Femur (tissue), 1 donor: ENCODE data around the gene ZNF621.

ENCODE experiments used
- DNase-seq: peaks from one replicate; pipeline ENCODE4 v3.0.0-alpha.2; 2017

ZNF621 gene

GRCh38 chr3:40524568-40525285, at the start of gene ZNF621:
TSS of gene ZNF621 (plus strand) at chr3:40524960. CDS start at chr3:40525841, 881 bp downstream.
- DNase-seq, result peak; percentile 93

GRCh38 chr3:40476478-40477470, 48.0 kb upstream of the ZNF621 start, which contains the start of gene ZNF619:
TSS of gene ZNF619 (plus strand) at chr3:40477122. CDS start at chr3:40477980, 858 bp downstream.
- DNase-seq, result peak; percentile 81

GRCh38 chr3:40477666-40478065, 47.1 kb upstream of the ZNF621 start:
- DNase-seq, result no peak

- DNase-seq, result no peak
Measured at GRCh38 chr3:40487172-40487571, 37.6 kb upstream of the ZNF621 start.

GRCh38 chr3:40490916-40491315, 33.8 kb upstream of the ZNF621 start:
- DNase-seq, result no peak

- no peak for DNase-seq
Measured at GRCh38 chr3:40494698-40495097, 30.1 kb upstream of the ZNF621 start.

DNA sequence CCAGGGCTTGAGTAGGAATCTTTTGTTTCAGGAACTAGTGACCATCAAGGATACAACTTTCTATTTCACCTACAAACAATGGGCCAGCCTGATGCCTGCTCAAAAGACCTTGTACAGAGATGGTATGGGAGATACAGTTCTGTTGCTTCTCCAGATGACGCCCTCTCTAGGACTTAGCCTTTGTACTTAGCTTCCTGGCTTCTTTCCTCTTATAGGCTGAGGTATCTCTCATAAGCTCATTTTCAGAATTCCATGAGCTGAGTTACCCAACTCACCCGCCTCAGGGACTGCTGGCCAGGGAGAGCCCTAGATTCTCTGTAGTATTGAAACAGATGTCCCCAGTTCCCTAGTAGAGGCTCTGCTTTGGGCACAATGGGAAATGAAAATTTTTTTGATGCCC, 27.5 kb upstream of the ZNF621 start:
- no peak for DNase-seq

GRCh38 chr3:40499952-40500351, 24.8 kb upstream of the ZNF621 start:
- no peak for DNase-seq

DNA sequence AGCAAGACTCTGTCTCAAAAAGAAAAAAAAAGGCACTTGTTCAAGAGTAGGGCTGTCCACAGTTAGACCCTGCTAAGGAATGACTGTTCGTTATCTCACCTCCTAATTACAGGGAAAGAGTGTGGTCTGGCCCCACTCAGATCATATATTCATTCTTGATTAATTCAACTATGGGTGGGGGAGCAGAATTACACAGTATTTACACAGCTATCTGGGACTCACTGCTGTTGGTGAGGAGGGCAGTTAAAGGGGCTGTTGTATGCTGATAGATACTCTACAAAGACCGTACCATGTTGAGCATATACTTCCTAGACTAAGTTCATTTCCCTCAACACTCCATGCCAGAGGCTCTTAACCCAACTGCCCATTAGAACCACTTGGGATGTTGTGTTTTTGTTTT, 22.7 kb upstream of the ZNF621 start:
- no peak for DNase-seq

GRCh38 chr3:40504636-40505430, 19.9 kb upstream of the ZNF621 start:
- no peak for DNase-seq

GRCh38 chr3:40505599-40506462, 18.9 kb upstream of the ZNF621 start, which contains the start of gene ZNF620:
TSS of gene ZNF620 (plus strand) at chr3:40506039. CDS start at chr3:40506353, 314 bp downstream.
- peak; percentile 82 for DNase-seq

DNA sequence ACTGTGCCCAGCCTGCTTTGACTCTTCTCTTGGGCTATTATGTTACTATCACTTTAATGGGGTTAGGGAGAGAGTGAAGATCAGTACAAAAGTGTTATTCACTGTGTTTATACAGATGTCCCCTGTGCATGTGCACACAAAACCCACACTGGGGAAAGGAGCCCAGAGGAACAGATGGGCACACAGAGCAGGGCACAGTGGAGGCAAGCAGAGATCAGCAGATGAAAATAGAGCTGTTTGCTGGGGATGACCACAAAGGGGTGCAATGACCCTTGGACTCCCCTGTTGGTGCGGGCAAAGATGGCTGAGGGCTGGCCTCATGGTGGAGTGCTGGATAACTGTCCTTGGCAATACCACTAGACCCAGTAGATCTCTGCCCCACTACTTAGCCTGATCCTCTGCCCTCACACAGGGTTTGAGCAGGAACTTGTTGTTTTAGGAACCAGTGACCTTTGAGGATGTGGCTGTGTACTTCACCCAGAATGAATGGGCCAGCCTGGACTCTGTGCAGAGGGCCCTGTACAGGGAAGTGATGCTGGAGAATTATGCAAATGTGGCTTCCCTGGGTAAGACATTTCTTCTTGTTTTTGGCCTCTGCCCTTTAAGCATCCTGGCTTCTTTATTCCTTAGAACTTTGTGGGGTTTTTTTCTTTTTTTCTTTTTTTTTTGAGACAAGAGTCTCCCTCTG, 13.6 kb upstream of the ZNF621 start:
- no peak for DNase-seq

DNA sequence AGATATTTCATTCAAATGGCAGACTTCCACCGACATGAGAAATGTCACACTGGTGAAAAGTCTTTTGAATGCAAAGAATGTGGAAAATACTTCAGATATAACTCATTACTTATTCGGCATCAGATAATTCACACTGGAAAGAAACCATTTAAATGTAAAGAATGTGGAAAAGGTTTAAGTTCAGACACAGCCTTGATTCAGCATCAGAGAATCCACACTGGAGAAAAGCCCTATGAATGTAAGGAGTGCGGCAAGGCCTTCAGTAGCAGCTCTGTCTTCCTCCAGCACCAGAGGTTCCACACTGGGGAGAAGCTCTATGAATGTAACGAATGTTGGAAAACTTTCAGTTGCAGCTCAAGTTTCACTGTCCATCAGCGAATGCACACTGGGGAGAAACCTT, 8.6 kb upstream of the ZNF621 start:
- no peak for DNase-seq

GRCh38 chr3:40518067-40518466, 6.7 kb upstream of the ZNF621 start:
- no peak for DNase-seq

DNA sequence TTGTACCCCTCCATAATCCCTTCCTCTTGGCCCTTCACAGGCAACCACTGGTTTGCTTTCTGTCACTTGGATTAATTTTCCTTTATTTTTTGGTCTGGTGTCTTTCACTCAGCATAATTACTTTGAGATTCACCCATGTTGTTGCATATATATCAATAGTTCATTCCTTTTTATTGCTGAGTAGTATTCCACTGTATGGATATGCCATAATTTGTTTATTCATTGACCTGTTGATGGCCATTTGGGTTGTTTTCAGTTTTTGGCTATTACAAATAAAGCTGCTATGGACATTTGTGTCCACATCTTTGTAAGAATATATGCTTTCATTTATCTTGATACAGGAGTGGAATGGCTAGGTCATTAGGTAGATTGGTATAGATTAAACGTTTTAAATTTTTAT, 5.9 kb upstream of the ZNF621 start:
- no peak for DNase-seq

GRCh38 chr3:40521254-40521653, 3.5 kb upstream of the ZNF621 start:
- no peak for DNase-seq

GRCh38 chr3:40523781-40524180, 979 bp upstream of the ZNF621 start:
- no peak for DNase-seq

- DNase-seq, result no peak
Measured at GRCh38 chr3:40524222-40524567, 565 bp upstream of the ZNF621 start.

DNA sequence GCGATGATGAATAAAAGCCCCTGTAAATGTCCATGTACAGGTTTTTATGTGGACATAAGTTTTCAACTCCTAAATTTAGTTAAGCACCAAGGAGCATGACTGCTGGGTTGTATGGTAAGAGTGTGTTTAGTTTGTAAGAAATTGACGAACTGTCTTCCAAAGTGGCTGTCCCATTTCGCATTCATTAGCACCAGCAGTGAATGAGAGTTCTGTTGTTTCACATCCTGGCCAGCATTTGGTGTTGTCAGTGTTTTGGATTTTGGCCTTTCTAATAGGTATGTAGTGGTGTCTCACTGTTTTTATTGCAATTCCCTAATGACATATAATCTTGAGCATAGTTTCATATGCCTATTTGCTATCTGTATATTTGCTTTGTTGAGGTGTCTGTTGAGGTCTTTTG, 3.7 kb downstream of the ZNF621 start:
- DNase-seq, result no peak

- no peak for DNase-seq
Measured at GRCh38 chr3:40532252-40532651, 7.5 kb downstream of the ZNF621 start.

DNA sequence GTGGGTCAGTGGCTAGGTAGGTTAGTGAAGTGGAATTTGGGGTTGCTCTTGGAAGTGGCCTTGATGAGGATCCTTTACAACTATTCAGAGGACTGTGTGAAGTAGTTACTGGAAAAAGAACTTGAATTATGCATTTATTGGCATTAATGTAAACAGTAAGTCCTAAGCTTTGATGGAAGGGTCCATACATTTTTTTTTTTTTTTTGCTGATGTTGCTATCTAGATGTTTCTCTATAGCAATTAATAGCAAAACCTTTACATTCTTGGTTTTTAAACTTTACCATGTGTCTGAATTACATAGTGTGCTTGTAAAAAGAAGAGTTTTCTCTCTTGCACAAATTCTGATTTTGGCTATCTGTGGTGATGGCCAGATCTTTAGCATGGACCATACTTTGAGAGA, 9.5 kb downstream of the ZNF621 start:
- DNase-seq, result no peak
